HG02970 (cell line): ENCODE results near the gene HSD17B7.

Source experiments
- ATAC-seq: cut with Tn5 transposase; IDR thresholded peaks from one replicate; pipeline ENCODE4 v1.9.1; 2021; ENCODE audit warnings: mild to moderate bottlenecking, moderate library complexity, moderate number of reproducible peaks; ENCODE audit not compliant: unreplicated experiment, low FRiP score

HSD17B7 gene

DNA sequence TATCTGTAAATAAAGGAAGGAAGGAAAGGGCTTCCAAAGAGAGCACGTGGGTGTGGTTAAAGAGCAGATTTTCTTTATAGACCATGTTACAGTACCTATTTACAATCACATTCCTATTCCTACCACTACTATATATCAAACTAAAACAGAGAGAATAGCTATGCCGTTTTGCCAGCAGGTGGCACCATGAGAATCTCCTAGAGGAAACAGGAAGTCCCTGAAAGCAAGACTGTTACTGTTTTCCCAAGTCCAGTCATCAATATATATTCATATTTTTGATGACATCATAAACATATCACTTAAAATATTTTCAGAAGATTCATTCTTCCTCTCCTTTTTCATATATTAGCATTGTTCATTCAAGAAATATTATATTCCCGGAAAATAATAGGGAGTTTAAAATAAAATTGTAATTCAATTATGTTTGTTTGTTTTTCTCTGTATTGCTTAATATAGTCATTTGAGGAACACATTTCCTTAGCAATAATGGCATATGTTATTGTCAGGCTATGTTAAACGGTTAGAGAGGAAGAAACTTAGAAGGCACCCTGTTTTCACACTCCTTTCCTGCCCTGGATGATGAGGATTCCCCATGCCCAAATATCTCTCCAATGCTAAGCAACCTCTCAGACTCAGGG is 63.9 kb downstream of the HSD17B7 start:
- no peak for ATAC-seq

DNA sequence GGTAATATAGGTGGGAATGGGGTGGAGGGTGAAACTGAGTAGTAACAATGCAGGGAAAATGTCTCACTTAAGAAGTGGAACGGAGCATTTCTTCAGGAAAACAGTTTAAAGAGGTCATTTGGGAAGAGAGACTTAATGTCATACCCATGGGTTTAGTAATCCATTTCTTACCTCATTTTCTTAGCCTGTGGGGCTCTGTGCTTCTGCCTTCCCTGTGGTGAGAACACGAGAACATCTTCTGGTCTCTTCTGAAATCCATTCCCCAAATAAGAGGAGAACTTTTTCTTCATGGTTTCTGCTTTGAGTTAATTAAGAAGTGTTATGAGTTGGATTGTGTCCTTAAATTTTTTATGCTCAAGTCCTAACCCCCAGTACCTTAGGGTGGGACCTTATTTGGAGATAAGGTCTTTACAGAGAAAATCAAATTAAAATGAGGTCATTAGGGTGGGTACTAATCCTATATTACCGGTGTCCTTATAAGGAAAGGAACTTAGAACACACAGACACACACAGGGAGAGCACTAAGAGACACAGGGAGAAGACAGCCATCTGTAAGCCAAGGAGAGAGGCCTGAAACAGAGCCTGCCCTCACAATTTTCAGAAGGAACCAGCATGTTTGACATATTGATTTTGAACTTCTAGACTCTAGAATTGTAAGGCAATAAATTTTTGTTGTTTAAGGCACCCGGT is 65.1 kb downstream of the HSD17B7 start:
- ATAC-seq: no peak

DNA sequence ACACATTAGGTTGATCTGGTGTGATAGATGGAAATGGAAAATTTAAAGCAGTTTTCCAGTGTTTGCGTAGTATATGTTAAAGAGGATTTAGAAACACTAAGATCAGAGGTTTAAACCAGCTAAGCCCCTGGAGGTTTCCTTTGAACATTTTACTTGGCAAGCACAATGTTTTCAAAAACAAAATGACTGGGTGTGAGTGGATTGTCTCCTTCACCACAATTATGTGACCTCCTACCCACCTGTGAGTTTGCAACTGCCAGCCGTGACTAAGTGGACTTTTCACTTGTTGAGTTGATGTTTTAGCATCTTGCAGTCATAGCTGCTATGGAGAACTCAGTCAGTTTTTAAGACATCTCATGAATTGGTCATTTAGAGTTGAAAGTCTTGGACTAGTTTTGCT is 65.8 kb downstream of the HSD17B7 start:
- ATAC-seq: no peak

DNA sequence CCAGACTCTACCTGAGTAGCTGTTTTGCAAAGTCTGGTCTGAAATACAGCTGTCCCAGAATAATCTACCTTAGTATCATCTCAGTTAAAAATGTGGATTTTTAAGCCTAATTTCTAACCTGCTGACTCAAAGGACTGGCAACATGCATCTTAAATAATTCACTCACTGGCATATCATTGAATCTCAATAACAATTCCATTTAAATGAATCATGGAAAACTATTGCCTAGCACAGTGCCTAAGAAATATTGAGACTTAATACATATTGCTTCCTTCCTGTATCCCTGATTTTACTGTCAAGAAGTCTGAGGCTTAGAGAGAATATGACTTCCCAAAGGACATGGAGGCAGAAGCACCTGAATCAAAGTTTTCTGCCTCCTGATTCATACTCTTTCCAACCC is 67.3 kb downstream of the HSD17B7 start:
- no peak for ATAC-seq

DNA sequence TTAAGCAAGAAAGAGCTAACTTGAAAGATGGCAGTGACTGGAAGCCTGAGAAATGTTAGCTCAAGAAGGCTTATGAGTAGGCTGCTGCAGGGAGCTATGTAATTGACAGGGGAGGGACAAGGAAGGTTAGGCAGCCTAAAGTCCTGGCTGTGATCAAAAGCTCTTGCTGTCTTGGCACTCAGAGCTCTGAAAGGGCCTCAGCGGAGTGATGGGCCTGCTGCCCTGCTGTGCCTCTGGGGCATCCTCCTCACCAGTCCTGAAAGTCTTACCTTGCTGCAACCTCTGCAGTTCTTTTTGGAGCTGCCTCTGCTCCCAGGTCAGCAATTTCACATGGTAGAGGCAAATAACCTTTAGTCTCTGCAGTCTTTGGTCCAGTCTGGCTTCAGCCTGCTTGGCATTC is 68.7 kb downstream of the HSD17B7 start:
- no peak for ATAC-seq

DNA sequence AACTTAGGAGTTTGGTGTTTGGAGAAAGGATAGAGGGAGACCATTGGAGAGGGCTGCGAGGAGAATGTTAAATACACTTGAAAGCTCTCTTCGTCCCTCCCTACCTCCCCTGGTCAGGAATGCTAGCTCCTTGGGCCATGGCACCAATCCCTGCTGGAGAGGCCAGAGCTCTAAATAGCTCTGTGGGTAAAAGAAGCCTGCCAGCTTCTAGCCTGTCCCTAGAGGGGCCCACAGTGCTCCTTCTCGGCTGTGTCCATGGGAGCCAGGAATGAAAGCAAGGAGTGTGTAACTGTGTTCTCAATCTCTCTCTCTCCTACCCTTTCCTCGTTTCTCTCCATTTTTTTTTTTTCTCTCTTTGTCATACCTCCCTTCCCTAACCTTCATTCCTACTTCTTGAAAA is 70.6 kb downstream of the HSD17B7 start, which contains the start of gene CCDC190:
Gene CCDC190, minus strand, starts transcription at position 75 of the 400 bp plus-strand sequence. CDS start 1,529 bp downstream, outside the sequence.
- ATAC-seq: no peak

DNA sequence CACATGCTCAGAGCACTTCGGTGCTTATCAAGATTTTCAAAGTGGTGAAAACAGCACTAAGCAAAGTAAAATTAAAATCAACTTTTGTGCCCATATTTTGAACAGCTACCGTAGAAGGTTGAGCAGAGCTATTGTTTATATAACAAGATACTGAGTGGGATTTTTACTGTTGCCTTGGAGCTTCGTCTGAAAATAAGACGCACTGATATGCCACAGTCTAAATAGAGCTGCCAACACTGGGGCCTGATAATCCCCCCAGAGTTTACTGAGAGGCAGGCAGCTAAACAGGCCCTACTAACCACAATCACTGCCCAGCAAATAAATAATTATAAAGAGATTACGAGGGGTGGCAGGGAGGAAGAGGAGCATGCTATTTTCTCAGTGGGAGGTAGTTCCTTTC is 71.1 kb downstream of the HSD17B7 start:
- ATAC-seq: no peak
